Stimulated activated CD8-positive, alpha-beta memory T cell treated with anti-CD3 and anti-CD28 coated beads, Interleukin-7, amount 100 ng/mL, for 48 hours (primary cell): ENCODE results near the gene PPFIA4.

ENCODE experiments used
- DNase-seq, 2 donors: peaks; one replicate each; pipeline ENCODE4 v3.0.0-alpha.2; 2020; ENCODE audit warnings: low read depth in 1 of 2; ENCODE audit errors: extremely low read depth in 1 of 2

The PPFIA4 gene

DNA sequence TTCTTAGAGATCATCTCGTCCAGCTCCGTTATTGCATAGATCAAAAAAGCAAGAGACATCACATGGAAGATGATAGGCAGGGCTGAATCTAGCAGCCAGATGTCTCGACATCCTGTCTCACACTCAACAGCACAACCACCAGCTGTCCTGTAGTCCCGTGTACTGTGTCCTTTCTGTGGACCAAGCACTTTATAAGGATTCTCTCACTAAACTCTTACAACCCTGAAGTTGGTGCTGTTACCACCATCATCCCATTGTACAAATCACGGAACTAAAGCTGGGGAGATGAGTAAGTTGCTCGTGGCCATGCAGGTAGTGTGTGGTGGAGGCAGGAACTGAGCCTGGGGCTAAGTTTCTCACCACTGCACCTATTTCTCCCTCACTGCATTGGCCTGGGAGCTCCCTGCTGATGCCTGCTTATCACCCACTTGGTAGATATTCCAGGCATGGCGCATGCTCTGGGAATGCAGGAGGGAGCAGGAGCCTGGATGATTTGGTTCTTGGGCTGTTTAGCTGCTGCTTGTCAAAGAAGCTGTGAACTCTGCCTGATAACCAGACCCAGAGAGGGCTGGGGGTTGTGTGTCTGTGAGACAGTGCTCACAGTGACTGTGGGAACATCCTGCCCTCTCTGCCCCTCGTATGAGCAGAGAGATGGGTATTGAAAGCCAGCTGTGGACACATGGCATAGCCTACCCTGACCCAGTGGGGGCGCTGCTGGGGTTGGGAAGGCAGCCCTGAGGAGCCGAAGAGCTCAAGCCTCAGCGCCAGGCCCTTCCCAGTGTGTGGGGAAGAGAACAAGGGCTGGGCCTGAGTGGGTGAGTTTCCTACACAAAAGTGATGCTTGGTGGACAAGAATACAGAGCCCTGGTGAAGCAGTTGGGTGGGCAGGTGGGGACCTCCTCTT lies 13.6 kb downstream of the PPFIA4 start:
- DNase-seq = no peak

DNA sequence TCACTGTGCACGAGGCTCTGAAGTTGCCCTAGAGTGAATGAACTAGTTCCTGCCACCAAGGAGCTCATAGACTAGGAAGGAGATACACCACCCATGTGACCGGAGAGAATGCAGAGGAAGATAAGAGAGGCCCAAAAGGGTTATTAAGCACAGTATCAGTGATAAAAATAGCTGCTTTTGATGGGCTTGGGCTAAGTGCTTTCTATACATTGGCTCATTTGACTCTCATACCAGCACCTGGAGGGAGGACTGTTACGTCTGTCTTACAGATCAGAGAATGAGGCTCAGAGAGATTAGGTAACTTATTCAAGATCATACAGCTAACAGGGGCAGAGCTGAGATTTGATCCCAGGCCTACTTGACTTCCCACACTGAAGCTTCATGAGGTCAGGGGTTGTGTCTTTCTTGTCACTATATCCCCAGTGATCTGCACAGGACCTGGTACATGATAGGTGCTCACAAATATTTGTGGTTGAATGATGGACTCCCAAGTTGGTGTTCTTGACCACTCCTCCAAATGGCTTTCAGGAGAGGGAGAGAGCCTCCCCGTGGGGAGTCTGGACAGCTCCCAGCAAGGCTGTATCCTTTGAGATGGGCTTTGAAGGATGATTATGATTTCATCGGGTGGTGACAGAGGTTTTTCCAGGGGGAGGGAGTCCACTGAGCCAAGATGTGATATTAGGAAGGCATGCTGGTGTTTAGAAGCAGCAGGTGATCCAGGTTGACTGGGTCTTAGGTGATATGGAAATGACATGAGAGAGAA lies 14.4 kb downstream of the PPFIA4 start:
- DNase-seq = no peak

DNA sequence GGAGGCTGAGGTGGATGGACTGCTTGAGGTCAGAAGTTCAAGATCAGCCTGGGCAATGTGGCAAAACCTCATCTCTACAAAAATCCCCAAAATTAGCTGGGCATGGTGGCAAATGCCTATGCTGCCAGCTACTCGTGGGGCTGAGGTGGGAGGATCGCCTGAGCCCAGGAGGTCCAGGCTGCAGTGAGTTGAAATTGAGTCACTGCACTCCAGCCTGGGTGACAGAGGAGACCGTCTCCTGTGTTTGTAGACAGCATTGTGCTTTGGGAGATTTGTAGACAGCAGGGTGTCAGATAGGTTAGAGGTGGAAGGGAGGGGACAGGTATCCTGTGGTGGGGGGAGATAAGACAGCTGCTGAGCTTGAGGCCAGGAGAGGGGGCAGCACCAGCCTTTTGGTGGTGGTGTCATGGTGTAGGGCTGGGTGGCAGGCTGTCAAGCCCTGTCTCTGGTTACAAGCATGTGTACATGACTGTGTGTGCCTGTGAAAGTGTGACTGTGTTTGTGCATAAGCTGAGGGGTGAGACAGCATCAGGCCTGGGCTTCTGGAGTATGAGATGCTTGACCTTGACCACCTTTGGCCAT lies 15.2 kb downstream of the PPFIA4 start:
- DNase-seq = no peak

DNA sequence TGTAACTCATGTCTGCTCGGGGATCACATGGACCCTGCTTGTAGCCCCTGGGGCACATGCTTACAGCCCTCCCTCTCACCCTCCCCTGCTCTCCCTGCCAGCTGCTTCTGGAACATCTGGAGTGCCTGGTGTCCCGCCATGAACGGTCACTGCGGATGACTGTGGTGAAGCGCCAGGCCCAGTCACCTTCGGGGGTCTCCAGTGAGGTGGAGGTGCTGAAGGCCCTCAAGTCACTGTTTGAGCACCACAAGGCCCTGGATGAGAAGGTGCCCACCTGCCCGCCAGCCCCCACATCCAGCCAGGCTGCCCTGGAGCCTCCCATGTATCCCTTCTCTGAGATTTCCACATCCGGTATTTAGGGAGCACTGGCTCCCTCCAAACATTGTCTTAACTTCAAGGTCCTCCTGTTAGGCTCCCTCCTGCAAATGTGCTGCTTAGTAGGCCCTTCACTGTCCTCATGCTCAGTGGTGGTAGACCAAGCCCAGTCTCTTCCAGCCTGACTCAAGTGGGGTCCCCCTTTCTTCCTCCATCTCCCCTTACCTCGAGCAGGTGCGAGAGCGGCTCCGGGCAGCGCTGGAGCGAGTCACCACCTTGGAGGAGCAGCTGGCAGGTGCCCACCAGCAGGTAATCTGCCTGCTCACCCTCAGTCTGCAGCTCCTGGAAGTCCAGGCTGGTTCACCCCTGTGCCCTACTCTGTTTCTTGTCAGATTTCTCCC lies 17.7 kb downstream of the PPFIA4 start:
- DNase-seq = no peak

DNA sequence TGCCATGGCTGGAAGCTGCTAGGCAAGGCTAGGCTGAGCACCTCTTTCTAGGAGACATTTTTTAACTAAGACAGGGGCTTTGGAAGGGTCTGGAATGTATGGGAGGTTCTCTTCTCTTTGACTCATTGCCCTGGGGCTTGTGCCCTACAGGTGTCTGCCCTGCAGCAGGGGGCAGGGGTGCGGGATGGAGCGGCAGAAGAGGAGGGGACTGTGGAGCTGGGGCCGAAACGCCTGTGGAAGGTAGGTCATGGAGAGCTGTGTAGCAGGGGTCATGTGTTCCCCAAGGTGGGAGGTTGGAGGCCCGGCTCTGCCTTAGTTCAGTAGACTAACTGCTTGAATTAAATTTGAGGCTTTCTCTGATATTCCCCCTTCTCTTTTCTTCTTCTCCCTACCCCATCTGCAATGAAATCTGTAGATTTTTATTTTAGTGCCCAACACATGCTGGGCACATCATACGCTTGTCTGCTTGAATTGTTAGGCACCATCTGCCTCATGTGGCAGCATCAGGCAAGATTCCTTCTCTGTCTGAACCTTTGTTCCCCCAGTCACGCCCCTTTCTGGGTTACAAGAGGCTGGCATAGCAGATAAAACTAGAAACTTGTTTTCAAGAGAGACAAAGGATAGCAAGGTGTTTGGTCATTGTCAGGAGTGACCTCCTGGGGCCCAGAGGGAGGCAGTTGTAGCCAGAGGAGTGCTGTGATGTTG lies 18.4 kb downstream of the PPFIA4 start:
- no peak for DNase-seq

DNA sequence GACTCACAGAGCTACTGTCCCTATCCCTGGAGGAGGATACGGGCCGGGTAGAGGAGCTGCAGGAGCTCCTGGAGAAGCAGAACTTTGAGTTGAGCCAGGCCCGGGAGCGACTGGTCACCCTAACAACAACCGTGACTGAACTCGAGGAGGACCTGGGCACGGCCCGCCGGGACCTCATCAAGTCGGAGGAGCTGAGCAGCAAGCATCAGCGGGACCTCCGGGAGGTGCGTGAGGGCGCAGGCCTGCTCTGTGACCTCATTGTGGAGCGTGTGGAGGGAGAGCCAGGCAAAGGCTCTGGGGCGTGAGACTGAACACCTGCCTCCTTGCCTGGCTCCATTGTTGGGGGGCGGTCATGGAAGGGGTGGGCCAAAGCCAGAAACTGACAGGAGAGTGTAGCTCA lies 19.0 kb downstream of the PPFIA4 start:
- no peak for DNase-seq

DNA sequence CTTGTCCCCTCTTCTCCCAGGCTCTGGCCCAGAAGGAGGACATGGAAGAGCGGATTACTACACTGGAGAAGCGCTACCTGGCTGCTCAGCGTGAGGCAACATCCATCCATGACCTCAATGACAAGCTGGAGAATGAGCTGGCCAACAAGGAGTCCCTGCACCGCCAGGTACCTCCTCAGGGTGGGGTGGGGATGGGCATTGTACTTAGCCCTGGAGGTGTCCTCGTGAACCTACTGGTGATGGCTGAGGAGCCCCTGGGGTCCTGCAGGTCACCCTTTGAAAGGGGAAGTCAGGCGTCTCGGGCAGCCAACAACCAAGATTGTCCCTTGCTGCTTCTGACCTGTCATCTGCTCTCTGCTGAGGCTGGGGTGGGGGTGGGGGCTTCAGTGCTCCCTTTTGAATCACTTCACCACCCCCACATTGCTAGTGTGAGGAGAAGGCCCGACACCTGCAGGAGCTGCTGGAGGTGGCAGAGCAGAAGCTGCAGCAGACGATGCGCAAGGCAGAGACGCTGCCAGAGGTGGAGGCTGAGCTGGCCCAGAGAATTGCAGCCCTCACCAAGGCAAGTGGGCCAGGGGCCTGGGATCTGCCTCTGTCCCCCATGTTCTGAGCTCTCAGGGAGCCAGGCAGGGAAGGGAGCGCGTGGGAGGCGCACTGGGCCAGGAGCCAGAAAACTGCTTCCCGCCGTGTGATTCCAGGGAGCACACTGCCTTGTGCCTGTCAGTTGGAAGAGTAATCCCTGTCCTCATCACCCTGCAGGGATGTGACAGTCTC lies 19.7 kb downstream of the PPFIA4 start:
- DNase-seq = no peak

DNA sequence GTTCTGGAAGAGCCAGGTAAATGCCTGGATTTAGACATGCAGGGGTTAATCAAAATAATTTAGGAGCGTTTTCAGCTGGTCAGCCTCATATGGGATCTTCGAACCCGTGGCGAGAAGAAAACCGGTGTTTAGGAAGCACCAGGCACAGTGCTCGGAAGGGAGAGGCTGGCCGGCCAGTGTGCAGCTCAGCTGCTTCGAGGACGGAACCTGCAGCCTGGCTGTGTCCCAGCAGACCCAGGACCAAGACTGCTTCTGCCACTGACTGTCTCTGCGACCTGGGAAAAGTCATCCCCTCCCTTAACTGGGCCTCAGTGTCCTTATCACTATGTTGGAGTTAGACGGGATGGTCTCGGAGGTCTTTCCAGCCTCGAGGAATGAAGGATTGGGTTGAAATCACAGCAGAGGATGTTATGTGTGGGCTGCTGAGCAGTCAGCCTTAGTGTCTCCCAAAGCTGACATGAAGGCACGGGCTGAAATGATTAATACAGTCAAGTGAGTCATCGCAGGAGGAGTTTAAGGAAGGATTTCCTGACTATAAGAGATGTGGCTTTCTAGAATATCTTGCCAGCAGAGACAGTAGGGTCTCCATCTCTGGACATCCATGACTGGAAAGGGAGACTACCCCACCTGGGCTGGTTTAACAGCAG lies 20.8 kb downstream of the PPFIA4 start:
- DNase-seq = no peak

DNA sequence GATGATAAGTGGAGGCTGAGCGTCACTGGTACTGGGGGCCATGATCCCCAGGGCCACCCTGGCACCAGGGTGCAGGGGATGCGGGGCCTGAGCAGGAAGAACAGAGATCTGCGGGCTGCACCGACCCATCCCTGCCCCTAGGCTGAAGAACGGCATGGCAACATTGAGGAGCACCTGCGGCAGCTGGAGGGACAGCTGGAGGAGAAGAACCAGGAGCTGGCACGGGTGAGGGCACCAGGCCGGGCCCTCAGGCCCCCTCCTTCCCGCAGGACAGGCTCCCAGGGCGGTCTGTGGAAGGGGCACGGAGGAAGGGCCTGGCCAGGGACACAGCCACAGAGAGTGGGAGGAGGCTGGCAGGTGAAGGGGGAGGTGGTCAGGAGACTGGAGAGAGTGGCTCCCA lies 21.8 kb downstream of the PPFIA4 start:
- no peak for DNase-seq

DNA sequence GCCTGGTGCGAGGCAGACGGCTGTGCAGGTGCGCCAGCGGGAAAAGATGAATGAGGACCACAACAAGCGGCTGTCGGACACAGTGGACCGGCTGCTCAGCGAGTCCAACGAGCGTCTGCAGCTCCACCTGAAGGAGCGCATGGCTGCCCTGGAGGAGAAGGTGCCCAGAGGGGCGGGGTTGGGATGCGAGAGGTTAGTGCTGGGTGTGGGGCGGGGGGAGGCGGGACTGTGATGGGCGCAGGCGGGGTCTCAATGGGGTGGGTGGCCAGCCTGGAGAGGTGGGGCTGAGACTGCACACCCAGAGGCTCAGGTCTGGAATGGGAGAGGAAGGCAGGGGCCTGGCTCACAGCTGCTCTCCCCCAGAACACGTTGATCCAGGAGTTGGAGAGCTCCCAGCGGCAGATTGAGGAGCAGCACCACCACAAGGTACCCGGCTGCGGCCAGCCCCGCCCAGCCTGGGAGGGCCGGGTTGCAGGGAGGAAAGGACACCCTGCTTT lies 22.3 kb downstream of the PPFIA4 start:
- no peak for DNase-seq

DNA sequence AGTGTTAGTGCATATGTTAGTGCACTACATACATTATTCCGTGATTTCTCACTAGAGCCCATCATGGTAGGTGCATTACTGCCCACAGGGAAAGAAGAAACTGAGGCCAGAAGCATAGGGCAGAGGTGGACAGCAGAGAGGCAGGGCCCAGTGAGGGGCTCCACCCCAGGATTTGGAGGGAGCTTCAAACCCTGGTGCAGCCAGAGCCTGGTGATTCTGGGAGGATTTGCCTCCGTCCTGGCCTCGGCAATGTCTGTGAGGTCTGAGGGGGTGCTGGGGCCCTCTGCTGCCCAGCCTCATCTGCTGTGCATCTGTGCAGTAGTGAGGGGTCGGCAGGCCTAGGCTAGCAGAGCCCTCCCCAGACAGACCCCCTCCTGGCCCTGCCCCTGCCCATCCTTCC lies 22.8 kb downstream of the PPFIA4 start:
- DNase-seq = no peak

DNA sequence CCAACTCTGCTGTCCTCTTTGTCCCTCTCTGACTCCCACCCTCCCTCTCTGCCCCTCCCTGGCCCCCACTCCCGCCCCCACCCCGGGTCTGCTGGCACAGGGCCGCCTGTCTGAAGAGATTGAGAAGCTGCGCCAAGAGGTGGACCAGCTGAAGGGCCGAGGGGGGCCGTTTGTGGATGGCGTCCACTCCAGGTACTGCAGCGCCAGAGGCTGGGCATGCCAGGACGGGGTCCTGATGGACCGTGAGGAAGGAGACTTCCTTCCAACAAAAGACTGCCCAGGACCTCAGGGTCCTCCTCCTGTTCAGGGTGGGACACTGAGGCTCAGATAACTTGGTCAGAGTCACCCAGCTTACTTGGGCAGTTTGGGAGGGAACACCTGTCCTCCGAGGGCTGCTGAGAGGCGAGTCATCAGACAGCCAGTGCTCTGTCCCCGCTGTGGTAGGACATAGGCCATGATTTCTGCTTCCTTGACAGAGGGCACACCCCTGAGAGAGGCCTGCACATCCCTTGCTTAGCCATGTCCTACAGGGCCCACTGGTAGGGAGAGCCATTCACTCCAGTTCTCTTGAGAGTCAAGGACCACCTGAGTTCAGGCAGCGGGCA lies 23.4 kb downstream of the PPFIA4 start:
- DNase-seq = no peak

DNA sequence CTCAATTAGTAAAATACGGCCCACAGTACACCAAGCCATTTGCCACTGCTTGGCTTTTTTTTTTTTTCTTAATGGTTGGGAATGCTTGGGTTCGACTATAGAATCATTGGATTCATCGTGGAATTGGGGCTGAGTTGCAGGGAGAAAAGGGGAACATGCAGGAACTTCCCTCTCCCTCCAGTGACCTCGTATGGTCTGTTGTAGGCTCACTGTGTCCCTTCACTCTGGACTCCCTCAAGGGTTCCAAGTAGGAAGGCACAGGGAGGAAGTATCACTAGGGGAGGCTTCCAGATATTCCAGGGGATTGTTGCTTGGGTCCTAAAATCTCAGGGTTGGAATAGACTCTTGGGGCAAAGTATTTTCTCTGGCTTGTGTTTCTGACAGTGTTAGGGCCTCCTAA lies 24.5 kb downstream of the PPFIA4 start:
- no peak for DNase-seq

DNA sequence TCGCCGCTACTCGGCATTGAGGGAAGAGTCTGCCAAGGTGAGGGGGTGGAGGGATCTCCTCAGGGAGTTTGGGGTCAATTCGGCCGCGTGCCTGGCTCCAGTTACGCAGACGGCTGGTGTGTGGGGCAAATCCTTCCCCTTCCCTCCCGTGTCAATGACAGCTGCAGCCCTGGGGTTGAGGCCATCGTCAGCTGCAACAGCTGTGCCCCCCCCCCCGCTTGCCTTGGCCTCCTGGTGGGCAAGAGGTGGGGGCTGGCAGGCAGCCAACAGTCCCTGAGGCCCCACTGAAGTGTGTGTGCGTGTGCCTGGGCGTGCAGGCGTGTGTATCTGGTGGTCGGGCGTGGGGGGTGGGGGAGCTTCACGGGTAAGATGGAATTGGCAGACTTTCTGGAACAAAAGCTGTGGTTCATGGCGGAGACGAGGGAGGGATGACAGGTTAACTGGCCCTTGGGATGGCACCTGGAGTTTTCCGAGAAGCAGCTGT lies 25.6 kb downstream of the PPFIA4 start:
- DNase-seq = no peak

DNA sequence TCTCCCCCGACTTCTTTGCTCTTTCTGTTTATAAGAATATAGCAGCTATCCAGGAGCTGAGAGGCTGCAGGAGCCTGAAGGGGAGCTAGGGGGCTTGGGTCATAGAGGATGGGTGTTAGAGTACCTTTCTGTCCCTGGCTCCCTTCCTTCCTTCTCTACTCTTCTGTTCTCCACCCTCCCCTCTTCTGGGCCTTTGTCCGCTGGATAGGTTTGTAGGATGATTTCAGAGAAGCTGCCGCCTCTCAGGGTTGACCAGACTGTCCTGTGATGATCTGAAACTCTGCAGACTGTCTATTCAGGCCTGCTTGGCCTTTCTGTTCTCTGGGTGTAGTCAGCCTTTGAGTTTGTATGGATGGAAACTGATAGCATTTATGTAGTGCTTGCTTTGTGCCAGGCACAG lies 26.3 kb downstream of the PPFIA4 start:
- no peak for DNase-seq

DNA sequence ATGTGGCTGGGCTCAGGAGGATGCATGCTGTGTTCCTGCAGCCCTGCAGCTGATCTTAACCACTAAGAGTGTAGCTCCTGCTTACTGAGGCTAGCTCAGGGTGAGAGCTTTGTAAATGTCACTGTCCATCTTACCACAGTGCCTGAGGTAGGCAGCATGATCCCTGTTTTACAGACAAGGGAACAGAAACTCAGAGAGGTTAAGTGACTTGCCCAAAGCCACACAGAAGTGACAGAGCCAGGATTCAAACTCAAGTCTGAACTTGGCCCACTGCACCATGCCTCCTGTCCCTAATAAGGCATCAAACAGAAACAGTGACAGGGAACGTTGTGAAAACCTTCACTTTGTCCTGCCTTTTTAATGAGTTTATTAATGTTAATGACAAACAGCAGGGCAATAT lies 27.9 kb downstream of the PPFIA4 start:
- DNase-seq = no peak

DNA sequence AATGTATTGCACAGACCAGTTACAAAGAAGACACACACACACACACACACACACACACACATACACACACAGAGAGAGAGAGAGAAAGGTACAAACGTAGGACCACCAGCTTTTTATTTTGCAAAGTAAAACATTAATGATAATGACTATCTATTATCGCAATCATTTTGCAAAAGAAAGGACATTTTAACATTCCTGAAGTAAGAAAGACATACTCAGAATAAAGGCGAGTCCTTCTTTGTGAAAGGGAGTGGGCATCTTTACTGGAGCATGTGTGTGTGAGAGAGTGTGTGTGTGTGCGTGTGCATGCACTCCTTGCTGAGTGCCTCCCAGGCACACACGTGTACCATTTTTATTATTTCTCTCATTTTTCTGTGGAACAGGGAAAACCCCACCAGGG lies 28.4 kb downstream of the PPFIA4 start:
- no peak for DNase-seq

DNA sequence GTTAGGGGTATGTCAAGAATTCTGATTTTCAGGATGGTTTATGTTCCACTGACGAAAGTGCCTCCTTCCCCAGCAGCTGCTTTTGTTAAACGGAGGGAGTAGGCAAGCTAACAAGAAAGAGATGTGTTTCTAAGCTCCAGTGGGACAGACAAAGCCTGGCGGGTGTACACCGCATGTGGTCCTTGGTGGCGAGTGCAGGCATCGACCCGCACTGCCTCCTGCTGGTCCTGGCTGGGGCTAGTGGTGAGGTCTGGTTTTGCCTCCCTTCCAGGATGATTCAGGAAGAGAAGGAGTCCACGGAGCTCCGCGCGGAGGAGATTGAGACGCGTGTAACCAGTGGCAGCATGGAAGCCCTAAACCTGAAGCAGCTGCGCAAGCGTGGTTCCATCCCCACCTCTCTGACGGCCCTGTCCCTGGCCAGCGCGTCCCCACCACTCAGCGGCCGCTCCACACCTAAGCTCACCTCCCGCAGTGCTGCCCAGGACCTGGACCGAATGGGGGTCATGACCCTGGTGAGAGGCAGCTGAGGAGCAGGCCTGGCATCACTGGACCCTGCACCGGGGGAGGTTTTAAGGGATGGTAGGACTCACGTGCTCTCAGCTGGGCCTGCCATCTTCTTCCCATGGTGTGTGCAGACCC lies 29.0 kb downstream of the PPFIA4 start:
- DNase-seq = no peak
